ENCODE data around the gene THEMIS.

- TF ChIP-seq REST (IDR thresholded peaks at IDR 0.05; ENCODE audit: unreplicated experiment) (no peak), CTCF (conservative IDR thresholded peaks at IDR 0.05; ENCODE audit: low read depth in 2 of 2) (no peak), EZH2 (IDR thresholded peaks at IDR 0.05; ENCODE audit: low read depth, unreplicated experiment) (no peak), EZH2phosphoT487 (IDR thresholded peaks at IDR 0.05; ENCODE audit: unreplicated experiment) (no peak), CREB1 (CRISPR knock-in tag; IDR thresholded peaks at IDR 0.05; ENCODE audit: low read depth) (no peak), ETS1 (IDR thresholded peaks at IDR 0.05) (no peak), POLR2AphosphoS5 (IDR thresholded peaks at IDR 0.05; ENCODE audit: low read depth) (no peak), JUNB (IDR thresholded peaks at IDR 0.05; ENCODE audit: unreplicated experiment) (no peak), ZNF331 (CRISPR knock-in tag; IDR thresholded peaks at IDR 0.05; ENCODE audit: low read depth) (no peak)
These were observed 132.1 kb downstream of the THEMIS start for GRCh38 chr6:127768745-127769144.
